ENCODE results near the gene DCTN4. TPM values are rescaled to one million over a fixed set of nuclear protein-coding genes. Genes with fewer than 3 reads are reported as not detected.

The DCTN4 gene
- polyA plus RNA-seq, 3 donors from 2014 or later = 8.0 to 10.6 (median 9.4) TPM

DNA sequence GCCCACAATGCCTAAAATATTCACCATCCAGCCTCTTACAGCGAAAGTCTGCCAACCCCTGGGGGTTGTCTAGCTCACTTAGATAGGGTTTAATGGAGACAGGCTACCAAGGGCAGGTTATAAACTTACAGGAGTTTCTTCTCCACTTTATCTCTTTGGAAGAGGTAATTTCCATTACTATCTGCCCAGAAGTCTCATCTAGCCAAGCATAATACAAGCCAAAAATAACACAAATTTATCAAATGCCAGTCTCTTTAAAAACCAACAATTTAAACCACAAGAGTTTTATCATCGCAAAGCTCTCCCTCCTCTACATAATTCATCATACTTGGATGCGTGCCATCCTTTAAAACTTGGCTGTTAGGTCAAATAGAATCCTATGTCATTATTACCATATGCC lies 64.2 kb downstream of the DCTN4 start:
- peaks cover 0 to 2% of the 10 kb centered on the region in 2 donors for H3K4me1 Mint-ChIP-seq
- no peak for DNase-seq
- peaks cover 39 to 63% (median 51%) of the 10 kb centered on the region in 3 donors for H3K36me3 Mint-ChIP-seq
- H3K4me3 Mint-ChIP-seq = no peak overlapping the region
- no peaks in the 10 kb centered on the region for H3K27me3 Mint-ChIP-seq (ENCODE audit: low read depth in 3 of 3)
- peak overlapping the region in 1 of 6 donors; percentile 43 for H3K27ac Mint-ChIP-seq
- no peaks in the 10 kb centered on the region for H3K9me3 Mint-ChIP-seq

DNA sequence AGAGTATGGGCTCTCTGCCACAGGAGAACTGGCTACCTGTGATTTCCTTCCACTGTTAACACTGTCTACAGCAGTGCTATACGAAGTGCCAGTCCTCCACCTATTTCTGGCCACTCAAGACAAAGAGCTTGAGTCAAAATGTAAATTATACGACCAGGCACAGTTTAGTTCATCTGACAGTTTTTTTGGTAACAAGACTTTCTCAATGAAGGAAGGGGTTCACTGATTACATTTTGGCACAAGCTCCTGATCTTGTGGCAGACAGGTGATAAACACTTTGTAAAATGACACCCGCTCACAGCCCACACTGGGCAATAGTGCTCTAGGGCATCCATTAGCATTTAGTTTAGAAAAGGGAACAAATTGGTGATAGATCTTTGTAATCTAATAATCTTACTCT lies 66.5 kb downstream of the DCTN4 start:
- H3K27me3 Mint-ChIP-seq (ENCODE audit: low read depth in 3 of 3) = no peaks in the 10 kb centered on the region
- no peaks in the 10 kb centered on the region for H3K9me3 Mint-ChIP-seq
- H3K4me3 Mint-ChIP-seq = no peak overlapping the region
- peak overlapping the region in 1 of 6 donors; percentile 31 for H3K27ac Mint-ChIP-seq
- DNase-seq = no peak
- H3K4me1 Mint-ChIP-seq = no peaks in the 10 kb centered on the region
- peaks cover 46 to 67% (median 52%) of the 10 kb centered on the region in 3 donors for H3K36me3 Mint-ChIP-seq

DNA sequence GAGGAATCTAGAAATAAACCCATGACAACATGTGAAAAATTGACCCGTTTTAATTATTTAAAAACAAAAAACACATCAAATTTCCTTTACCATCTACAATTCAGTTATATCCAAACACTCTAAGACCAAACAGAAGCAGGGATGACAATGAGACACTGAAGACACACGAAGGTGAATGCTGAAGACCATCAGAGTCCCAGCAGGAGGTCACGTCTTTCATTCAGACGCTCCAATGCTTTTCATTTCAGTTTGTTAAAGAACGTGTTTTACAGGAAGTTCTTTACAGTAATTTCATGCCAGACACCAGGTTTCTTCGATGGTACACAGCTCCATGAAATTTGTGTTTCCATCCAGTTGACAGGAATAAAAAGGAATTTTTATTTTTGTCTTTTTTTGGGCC lies 68.1 kb downstream of the DCTN4 start:
- Mint-ChIP-seq H3K36me3 (peaks cover 47 to 64% (median 51%) of the 10 kb centered on the region in 3 donors), H3K27ac (peak overlapping the region in 1 of 6 donors; percentile 45), H3K4me1 (no peaks in the 10 kb centered on the region), H3K27me3 (ENCODE audit: low read depth in 3 of 3) (no peaks in the 10 kb centered on the region), H3K4me3 (no peak overlapping the region), H3K9me3 (no peaks in the 10 kb centered on the region)
- DNase-seq = no peak

DNA sequence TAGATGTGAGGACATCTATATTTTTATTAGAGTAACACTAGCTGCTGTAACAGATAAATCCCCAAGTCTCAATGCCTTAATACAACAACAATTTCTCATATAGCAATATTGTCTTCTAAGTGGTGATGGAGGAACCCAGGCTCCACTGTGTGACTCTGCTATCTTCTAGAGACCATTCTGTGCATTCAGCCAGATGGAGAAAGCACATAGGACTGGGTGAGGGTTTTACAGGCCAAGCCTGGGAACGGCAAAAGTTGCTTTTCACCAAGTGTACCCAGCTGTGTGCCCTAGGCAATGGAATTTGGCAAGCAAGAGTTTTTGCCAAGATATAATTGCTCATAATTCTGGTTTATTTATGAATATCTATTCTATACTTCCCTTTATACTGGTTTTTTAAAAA lies 69.7 kb downstream of the DCTN4 start:
- Mint-ChIP-seq H3K36me3 (peaks cover 37 to 49% (median 38%) of the 10 kb centered on the region in 3 donors), H3K4me3 (no peak overlapping the region), H3K27me3 (ENCODE audit: low read depth in 3 of 3) (no peaks in the 10 kb centered on the region), H3K27ac (peak overlapping the region in 2 of 6 donors; percentile 5 to 53), H3K9me3 (no peaks in the 10 kb centered on the region), H3K4me1 (no peaks in the 10 kb centered on the region)
- no peak for DNase-seq

DNA sequence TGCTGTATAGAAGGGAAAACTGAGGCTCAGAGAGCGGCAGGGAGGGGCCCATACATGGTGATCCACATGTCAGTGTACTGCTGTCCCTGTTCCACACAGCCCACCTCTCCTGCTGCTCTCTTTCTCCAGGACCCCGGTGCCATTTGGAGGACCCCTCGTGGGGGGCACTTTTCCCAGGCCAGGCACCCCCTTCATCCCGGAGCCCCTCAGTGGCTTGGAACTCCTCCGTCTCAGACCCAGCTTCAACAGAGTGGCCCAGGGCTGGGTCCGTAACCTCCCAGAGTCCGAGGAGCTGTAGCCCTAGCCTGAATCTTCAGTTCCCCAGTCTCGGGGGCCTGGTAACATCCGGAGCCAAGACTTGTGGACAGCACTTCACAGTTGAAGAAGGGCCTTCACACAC lies 82.2 kb downstream of the DCTN4 start:
- Mint-ChIP-seq H3K4me3 (no peak overlapping the region), H3K4me1 (peaks cover 4 to 8% of the 10 kb centered on the region in 2 donors), H3K27me3 (ENCODE audit: low read depth in 3 of 3) (peaks cover 0 to 4% (median 2%) of the 10 kb centered on the region in 3 donors), H3K36me3 (peaks cover 10 to 15% (median 10%) of the 10 kb centered on the region in 3 donors), H3K9me3 (no peaks in the 10 kb centered on the region), H3K27ac (no peak overlapping the region)
- no peak for DNase-seq

DNA sequence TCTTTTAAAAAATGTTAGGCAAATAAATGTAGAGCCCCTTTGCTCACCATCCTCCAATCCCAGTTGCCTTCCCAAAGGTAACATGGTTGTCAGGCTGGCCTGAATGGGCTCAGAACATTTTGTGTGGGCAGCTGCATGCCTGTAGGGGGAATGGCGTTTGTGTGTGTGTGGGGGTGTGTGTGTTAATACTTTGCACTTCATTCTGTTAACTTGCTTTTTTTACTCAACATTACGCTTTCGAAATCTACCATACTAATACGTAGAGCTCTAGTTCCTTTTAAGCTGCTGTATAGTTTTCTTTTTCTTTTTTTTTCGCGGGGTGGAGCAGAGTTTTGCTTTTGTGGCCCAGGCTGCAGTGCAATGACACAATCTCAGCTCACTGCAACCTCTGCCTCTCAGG lies 83.7 kb downstream of the DCTN4 start:
- Mint-ChIP-seq H3K27ac (no peak overlapping the region), H3K36me3 (peaks cover 2 to 8% (median 2%) of the 10 kb centered on the region in 3 donors), H3K9me3 (no peaks in the 10 kb centered on the region), H3K4me3 (no peak overlapping the region), H3K4me1 (peaks cover 6 to 16% of the 10 kb centered on the region in 2 donors), H3K27me3 (ENCODE audit: low read depth in 3 of 3) (peaks cover 0 to 12% (median 3%) of the 10 kb centered on the region in 3 donors)
- no peak for DNase-seq

DNA sequence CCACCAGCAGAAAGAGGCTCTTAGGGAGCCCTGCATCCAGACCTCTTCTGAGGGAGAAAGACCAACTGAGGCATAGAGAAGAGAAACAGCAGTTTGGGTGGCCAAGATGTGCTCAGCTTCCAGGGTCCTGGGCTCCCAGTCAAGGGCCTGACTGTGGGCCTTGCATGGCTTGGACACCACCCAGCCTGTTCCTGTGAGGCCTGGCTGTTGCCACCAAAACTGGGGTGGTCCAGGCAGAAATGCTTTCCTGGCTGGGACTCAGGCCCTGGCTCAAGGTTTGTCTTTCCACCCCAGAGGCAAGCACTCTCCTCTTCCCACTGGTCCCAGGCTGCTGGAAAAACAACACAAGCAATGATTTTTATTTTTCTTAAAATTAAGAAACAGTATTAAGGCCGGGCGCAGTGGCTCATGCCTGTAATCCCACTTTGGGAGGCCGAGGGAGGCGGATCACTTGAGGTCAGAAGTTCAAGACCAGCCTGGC lies 84.4 kb downstream of the DCTN4 start:
- Mint-ChIP-seq H3K9me3 (no peaks in the 10 kb centered on the region), H3K27me3 (ENCODE audit: low read depth in 3 of 3) (peaks cover 0 to 12% (median 3%) of the 10 kb centered on the region in 3 donors), H3K4me1 (peaks cover 6 to 16% of the 10 kb centered on the region in 2 donors), H3K4me3 (no peak overlapping the region), H3K27ac (no peak overlapping the region), H3K36me3 (peaks cover 0 to 8% (median 0%) of the 10 kb centered on the region in 3 donors)
- no peak for DNase-seq

DNA sequence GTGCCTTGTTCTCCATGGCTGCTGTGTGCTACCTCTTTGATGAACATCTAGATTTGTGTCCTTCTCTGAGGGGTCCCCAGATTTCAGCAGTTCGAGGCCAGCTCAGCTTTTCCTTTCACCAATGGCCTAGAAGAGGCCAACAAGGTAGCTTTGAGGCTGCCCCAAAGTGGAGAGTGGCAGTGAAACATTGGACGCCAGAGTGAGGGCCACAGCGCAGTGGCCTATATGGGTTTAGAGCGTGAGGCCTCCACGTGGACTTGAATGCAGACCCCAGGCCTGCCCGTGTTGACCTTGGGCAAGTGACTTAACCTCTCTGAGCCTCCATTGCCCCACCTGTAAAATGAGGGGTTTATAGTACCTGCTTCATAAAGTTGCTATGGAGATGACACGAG lies 85.9 kb downstream of the DCTN4 start:
- Mint-ChIP-seq H3K36me3 (peaks cover 0 to under 1% (median 0%) of the 10 kb centered on the region in 3 donors), H3K27ac (no peak overlapping the region), H3K27me3 (ENCODE audit: low read depth in 3 of 3) (peaks cover 0 to 12% (median 3%) of the 10 kb centered on the region in 3 donors), H3K9me3 (no peaks in the 10 kb centered on the region), H3K4me1 (peaks cover 6 to 16% of the 10 kb centered on the region in 2 donors), H3K4me3 (peak overlapping the region in 3 of 5 donors; percentile 76 to 88 (median 85))
- no peak for DNase-seq

DNA sequence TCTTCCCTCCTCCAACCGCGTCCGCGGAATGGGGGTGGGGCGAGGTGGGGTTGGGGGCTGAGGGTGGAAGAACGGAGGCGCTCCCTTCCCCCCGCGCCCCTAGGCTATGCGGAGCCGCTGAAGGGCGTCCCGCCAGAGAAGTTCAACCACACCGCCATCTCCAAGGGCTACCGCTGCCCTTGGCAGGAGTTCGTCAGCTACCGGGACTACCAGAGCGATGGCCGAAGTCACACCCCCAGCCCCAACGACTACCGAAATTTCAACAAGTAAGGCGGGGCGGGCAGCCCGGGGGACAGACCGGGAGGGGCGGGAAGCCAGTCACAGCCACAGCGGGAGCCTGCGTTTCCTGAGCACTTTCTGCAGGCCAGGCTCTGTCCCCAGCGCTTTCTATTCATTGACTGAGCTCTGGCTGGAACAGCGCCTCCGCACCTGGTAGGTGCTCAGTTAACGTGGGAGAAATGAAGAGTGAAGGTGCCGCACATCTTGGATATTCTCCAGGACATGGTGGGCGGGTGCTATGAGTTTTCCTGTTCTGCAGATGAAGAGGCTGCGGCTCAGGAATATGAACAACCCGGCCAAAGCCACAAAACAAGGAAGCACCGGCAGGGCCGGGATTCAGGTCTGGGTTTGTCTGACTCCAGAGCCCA lies 86.5 kb downstream of the DCTN4 start:
- Mint-ChIP-seq H3K36me3 (no peaks in the 10 kb centered on the region), H3K27me3 (ENCODE audit: low read depth in 3 of 3) (peaks cover 0 to 12% (median 3%) of the 10 kb centered on the region in 3 donors), H3K9me3 (no peaks in the 10 kb centered on the region), H3K27ac (no peak overlapping the region), H3K4me1 (peaks cover 6 to 16% of the 10 kb centered on the region in 2 donors), H3K4me3 (peak overlapping the region; percentile 76 to 88 (median 83))
- DNase-seq = peak in 1 of 3 donors; percentile 9

DNA sequence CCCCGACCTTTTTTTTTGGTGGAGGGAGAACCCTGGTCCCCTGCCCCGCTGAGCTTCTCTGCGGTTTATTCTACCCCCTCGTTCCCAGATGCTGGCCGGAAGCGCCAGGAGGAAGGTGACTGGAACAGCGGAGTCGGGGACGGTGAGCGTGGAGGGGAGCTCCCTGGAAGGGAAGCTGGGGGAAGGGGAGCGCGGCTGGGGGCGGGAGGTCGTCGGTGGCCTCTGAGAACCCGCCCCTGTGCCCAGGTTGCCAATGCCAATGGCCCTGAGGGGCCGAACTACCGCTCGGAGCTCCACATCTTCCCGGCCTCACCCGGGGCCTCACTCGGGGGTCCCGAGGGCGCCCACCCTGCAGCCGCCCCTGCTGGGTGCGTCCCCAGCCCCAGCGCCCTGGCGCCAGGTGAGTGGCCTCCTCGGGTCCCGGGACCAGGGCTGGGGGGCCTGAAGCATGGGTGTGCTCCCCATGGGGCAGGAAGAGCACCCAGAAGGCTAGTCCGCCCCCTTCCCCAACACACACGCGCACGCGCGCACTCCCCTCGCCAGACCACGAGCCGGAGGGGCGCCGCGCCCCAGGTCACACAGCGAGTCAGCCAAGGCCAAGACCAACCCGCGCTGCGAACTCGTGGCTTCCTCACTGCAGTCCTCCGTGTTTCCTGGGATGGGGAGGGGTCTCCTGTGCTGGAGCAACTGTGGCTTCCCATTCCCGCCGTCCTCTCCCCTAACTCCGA lies 87.1 kb downstream of the DCTN4 start:
- Mint-ChIP-seq H3K9me3 (no peaks in the 10 kb centered on the region), H3K4me3 (peak overlapping the region; percentile 76 to 88 (median 83)), H3K27me3 (ENCODE audit: low read depth in 3 of 3) (peaks cover 0 to 12% (median 3%) of the 10 kb centered on the region in 3 donors), H3K4me1 (peaks cover 6 to 16% of the 10 kb centered on the region in 2 donors), H3K36me3 (no peaks in the 10 kb centered on the region), H3K27ac (no peak overlapping the region)
- peak in 2 of 3 donors; percentile 16 to 19 for DNase-seq

DNA sequence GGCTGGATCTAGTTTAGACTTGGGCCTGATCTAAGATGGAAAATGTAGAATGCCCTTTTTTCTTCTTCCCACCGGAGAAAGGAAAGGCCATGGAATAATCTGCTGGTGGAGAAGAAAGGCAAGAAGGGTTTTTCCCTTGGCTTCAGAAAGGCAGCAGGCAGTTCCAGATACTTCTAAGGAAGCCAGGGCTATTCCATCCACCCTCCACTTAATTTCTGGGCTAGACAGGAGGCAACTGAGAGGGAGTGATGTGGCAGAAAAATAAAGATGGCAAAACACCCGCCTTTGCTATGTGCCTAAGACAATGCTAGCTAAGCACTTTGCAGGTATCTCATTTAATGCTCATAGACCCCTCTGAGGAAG lies 87.9 kb downstream of the DCTN4 start:
- no peaks in the 10 kb centered on the region for H3K9me3 Mint-ChIP-seq
- peaks cover 6 to 16% of the 10 kb centered on the region in 2 donors for H3K4me1 Mint-ChIP-seq
- peak overlapping the region; percentile 37 to 69 (median 63) for H3K4me3 Mint-ChIP-seq
- H3K36me3 Mint-ChIP-seq = no peaks in the 10 kb centered on the region
- no peak overlapping the region for H3K27ac Mint-ChIP-seq
- H3K27me3 Mint-ChIP-seq (ENCODE audit: low read depth in 3 of 3) = peaks cover 0 to 12% (median 3%) of the 10 kb centered on the region in 3 donors
- no peak for DNase-seq

DNA sequence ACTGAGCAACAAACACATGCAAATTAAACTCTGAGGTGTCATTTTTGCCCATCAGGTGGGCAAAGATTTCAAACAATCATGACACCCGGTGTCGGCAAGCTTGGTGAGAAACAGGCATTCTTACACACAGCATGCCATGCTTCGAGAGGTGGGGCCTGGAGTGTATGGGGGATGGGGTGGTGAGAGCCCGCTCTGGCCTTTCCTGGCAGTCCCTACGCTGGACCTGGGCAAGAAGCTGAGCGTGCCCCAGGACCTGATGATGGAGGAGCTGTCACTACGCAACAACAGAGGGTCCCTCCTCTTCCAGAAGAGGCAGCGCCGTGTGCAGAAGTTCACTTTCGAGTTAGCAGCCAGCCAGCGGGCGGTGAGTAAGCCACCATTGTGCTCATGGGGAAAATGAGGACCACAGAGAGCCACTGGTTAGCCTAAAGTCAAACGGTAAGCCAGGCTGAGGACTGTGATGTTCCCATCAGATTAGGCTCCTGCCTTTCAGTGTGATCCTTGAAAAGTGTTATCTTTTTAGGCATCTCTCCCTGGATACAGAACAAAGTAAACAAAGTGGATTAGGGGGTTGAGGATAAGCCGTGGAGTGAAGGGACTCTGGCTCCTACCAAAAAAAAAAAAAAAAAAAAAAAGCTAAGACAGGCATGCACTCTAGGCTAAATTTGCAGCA lies 88.4 kb downstream of the DCTN4 start:
- H3K4me1 Mint-ChIP-seq = peaks cover 6 to 16% of the 10 kb centered on the region in 2 donors
- peaks cover 0 to 12% (median 3%) of the 10 kb centered on the region in 3 donors for H3K27me3 Mint-ChIP-seq (ENCODE audit: low read depth in 3 of 3)
- no peaks in the 10 kb centered on the region for H3K36me3 Mint-ChIP-seq
- H3K4me3 Mint-ChIP-seq = peak overlapping the region; percentile 37 to 69 (median 63)
- no peaks in the 10 kb centered on the region for H3K9me3 Mint-ChIP-seq
- DNase-seq = no peak
- H3K27ac Mint-ChIP-seq = no peak overlapping the region

DNA sequence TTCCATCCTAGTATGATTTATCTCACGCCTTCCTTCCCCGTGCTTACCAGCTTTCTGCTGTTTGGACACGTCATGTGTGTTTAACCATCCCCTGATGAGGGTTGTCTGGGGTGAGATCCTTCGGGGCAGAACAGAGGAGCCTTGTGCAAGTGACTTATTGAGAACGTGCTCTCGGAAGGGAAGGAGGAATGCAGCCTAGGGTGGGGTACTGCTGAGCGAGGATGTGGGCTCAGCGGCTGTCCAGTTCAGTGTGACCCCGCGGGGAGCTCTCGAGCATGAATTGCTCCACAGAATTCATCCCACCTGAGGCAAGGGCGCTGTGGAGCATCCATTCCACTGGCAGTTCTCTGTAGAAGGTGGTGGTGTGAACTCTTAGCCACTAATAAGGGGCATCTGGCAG lies 93.8 kb downstream of the DCTN4 start:
- DNase-seq = no peak
- H3K9me3 Mint-ChIP-seq = no peaks in the 10 kb centered on the region
- H3K4me3 Mint-ChIP-seq = no peak overlapping the region
- peaks cover 0 to 4% (median 3%) of the 10 kb centered on the region in 3 donors for H3K27me3 Mint-ChIP-seq (ENCODE audit: low read depth in 3 of 3)
- no peaks in the 10 kb centered on the region for H3K36me3 Mint-ChIP-seq
- no peaks in the 10 kb centered on the region for H3K4me1 Mint-ChIP-seq
- H3K27ac Mint-ChIP-seq = no peak overlapping the region

DNA sequence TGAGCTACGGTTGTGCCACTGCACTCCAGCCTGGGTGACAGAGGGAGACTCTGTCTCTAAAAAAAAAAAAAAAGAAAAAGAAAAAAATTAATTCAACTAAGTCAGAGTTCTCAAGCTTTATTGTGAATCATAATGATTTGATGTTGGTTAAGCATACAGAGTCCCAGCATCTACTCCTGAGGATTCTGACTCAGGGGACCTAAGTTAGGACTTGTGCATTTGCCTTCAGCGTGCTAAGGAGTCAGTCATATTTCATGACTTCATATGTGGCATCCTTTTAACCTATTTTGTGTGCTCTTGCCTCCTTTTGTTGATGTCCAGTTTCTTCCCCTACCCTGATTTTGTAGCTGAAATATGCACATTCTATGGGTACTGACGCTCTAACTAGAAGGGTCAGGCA lies 94.9 kb downstream of the DCTN4 start:
- no peaks in the 10 kb centered on the region for H3K9me3 Mint-ChIP-seq
- H3K36me3 Mint-ChIP-seq = no peaks in the 10 kb centered on the region
- DNase-seq = no peak
- no peak overlapping the region for H3K4me3 Mint-ChIP-seq
- H3K4me1 Mint-ChIP-seq = no peaks in the 10 kb centered on the region
- H3K27ac Mint-ChIP-seq = no peak overlapping the region
- H3K27me3 Mint-ChIP-seq (ENCODE audit: low read depth in 3 of 3) = peaks cover 0 to 4% (median 3%) of the 10 kb centered on the region in 3 donors

Data from immature natural killer cell (primary cell).